ENCODE data around the gene NBPF15. TPM values are rescaled to one million over a fixed set of nuclear protein-coding genes. Genes with fewer than 3 reads are reported as not detected.
"Not testable (repeated sequence)": the region's sequence is repeated elsewhere in the genome, so short reads cannot be mapped to it uniquely, and the experiment has no call there.

Gene NBPF15
- polyA plus RNA-seq, 4 donors: 65.0 to 83.1 (median 75.4) TPM

- not testable (repeated sequence) for DNase-seq (ENCODE audit: low read depth in 4 of 4, low spot score in 3 of 4)
These were observed 89.8 kb downstream of the NBPF15 start for GRCh38 chr1:144371651-144372050.

Other genes with a start within 250 kb of the NBPF15 start
- under 1 TPM in 3 of 4 donors, not detected in 1; 0.35 to 0.76 (median 0.71) TPM for gene PPIAL4E, start 88.0 kb downstream of the NBPF15 start, polyA plus RNA-seq (ENCODE audit: insufficient read length in 4 of 4)
- gene PPIAL4F, start 131.2 kb upstream of the NBPF15 start, polyA plus RNA-seq (ENCODE audit: insufficient read length in 4 of 4): not detected

All from right renal pelvis (tissue), 4 donors.